Eye (tissue), 1 donor: Measurements from ENCODE around the gene CDKAL1.
"Not testable (repeated sequence)": the region's sequence is repeated elsewhere in the genome, so short reads cannot be mapped to it uniquely, and the experiment has no call there.

ENCODE experiments used
- DNase-seq: peaks from one replicate; pipeline ENCODE4 v3.0.0-alpha.2; 2015

CDKAL1 gene

DNA sequence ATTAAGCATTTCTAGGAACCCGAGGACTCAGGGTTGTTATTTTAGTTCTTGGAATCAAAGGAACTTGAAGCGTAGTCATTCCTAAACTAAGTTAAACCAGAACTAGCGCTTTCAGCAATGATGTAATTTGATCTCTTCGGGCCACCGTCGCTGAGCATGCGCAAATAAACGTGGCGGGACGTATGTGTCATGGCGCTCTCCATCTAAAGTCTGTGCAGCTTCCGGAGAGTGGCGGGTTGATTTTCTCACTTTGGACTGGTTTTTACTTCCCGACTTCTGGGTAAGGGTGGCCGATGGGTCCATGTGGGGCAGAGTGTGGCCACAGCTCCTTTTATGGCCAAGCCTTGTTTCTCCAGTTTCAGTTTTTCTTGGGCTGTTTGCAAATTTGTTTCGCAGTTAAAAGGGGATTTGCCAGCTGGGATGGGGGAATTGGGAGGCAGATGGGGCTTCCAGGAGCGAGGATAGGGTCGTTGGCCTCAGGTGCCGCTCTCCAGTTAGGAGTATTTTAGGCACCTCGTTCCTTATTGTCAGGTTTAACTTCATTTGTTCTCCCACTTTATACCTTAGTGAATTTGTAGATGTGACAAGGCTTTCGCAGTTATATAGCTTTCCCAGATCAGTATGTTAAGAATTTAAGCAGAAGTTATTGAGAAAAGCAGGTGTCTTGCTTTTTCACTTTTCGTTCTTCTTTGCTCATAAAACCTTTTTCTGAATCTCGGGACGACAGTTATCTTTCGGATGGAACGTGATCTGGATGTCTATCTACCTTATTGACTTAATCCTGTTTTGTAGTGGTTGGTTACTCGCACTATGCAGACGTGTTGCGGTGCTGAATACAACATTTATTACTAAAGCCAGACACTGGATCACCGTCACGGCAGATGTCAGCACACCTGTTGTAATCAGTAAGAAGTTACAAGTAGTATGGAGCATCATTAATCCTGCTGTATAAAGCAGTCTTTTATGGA, at the start of gene CDKAL1:
Gene CDKAL1 (plus strand): TSS at position 163 of the 968 bp plus-strand sequence. CDS start 11,894 bp downstream, outside the sequence.
- DNase-seq = peak; percentile 98

DNA sequence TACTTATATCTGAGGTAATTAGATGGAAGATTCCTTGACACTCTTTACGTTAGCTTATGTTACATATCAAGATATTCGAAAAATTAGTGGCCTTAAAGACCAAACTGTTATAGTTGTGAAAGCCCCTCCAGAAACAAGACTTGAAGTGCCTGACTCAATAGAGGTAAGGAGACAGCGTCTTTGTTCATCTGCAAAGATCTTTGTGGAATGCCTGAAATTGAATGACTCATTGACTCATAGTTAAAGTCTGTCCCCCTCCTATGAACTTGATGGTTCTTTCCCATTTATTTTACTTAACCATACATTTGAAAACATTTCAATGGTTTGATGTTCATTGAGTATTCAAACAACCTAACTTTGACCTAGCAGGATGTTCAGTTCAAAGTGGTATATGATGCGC, 47.6 kb upstream of the CDKAL1 start:
- DNase-seq = no peak

DNA sequence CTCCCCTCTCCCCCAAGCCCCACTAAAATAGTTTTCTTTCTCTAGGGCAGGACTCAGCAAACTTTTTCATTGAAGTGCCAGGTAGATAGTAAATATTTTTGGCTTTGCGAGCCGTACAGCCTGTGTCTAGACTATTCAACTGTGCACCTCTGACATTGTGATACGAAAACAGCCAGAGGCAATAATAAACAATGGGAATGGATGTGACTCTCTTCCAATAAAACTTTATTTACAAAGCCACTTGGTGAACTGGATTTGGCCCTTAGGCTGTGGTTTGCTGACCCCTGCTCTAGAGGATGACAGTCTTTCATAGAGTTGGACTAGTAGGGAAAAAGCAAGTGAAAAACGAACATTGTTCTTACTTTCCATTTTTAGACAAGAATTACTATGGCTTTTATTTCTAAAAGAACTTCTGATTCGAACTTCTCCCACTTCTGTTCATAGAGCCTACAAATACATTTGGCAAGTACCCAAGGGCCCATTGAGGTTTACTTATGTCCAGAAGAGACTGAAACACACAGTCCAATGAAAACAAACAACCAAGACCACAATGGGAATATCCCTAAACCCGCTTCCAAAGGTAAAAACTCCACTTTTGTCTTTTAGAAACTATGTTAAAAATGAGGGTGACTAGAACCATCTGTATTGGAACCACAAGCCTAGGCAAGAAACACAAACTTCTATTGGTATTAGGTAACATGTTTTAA, 46.4 kb upstream of the CDKAL1 start:
- no peak for DNase-seq

DNA sequence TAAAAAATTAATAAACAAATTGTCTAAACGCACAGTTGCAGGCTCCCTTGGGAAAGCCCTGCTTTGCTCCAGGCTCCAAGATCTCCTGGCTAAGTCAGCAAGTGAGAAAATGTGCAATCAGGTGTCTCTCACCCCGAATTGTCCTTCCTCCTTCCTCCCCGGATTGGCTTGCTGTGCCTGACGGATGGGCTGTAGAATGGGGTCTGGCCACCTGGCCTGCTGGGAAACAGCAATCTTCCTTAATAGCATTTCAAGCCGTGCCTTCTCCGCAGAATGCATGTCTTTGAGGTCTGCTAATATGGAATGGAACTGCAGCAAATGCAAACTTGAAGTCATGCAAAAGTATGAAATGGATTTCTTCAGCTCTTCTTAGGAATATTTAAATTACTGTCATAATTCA, 43.7 kb upstream of the CDKAL1 start:
- no peak for DNase-seq

DNA sequence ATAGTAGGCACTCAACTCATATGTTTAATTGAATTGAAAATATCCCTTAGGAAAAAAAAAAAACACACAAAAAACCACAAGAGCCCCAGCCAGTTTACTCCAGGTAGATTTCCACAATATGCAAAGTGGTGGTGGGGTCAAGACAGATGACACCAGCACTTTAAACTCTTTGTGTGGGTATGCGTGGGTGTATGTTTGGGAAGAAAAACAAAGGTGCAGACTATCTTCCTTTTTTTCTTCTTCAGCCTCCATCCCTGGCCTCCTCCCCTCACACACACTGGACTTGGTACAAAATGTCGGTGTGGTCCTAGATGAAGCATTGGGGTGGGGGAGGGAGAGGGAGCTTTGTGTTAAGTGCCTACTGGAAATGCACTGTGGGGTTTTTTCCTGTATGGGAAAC, 42.2 kb upstream of the CDKAL1 start:
- DNase-seq = no peak

DNA sequence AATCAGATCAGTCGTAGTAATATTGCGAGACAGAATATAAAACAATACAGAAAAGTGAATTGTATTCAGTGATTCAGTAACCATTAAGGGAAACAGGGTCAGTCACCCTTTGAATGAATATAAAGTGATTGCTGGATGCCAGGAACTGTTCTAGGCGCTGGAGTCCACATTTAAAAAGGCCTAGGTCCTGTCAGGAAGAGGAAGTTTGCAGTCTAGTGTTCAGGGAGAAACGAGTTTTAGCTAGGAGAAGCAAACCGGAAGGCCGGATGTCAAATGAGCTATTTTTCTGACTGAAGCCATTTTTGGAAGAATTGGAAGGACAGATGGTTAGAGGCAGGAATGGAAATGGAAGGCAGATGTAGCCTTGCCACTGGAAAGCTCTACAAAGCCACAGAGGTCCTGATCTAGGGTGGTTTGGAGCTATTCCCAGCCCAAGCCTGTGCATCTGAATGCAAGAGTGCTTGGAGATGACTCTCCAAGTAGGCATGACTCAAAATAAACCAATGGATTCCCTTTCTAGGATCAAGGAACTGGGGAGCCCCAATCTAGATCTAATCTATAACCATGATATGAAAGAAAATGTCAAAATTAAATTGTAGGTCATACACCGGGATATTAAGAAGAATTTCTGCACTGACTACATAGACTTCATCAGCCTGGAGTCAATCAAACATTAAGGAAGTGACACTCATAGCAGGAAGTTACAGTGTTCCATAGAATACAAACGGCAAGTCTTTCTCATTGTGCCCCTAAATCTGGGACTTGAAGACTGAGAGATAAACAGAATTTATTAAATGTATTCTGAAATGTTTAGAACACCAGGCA, 36.8 kb upstream of the CDKAL1 start:
- DNase-seq = no peak

DNA sequence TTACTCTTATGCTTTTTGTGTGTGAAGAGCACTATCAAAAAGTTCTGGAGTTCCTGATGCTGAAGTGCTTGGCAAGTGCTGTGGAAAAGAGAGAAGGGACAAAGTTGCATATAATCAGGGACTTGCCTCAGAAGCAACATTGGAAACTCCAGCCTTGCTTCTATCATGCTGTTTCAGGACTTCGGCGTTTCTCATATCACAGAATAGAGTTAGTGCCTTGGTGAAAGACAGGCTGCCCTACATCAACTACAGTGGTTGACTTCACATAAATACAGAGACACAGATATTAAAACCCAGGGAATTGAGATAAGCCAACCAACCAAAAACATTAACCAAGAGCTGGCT, 36.2 kb upstream of the CDKAL1 start:
- DNase-seq = no peak

DNA sequence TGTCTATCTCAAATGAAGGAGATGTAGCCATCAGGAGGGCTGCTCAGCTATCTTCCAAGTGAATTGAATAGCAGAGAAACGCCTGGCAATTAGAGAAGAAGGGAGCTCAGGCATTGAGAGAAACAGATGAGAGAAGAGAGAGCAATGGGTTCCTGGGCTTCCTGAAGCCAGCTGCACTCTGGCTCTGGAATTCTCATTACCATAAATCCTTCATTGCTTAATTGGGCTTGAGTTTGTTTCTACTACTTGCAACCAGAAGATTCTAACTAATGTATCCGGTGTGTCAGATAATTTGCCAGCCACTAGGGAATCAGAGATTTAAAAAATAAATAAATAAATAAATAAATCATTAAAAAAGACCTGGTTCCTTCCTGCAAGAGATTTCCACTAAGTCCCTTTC, 25.0 kb upstream of the CDKAL1 start:
- no peak for DNase-seq

DNA sequence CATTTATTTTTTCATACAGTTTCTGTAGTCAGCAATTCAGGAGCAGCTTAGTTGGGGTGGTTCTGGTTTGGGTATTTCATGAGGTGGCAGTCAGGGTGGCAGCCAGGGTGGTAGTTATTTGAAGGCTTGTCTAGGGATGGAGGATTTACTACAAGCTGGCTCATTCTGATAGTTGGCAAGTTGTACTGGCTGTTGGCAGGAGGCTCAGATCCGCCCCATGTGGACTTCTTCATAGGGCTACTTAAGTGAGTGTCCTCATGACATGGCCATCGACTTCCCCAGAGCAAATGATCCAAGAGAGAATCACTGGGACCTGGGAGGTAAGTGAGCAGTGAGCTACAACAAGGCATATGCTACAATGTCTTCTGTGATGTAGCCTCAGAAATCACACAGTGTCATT, 22.4 kb upstream of the CDKAL1 start:
- DNase-seq = no peak

DNA sequence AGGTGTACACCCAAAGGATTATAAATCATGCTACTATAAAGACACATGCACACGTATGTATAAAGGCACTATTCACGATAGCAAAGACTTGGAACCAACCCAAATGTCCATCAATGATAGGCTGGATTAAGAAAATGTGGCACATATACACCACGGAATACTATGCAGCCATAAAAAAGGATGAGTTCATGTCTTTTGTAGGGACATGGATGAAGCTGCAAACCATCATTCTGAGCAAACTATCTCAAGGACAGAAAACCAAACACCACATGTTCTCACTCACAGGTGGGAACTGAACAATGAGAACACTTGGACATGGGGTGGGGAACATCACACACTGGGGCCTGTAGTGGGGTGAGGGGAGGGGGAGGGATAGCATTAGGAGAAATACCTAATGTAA, 9.0 kb upstream of the CDKAL1 start:
- not testable (repeated sequence) for DNase-seq

DNA sequence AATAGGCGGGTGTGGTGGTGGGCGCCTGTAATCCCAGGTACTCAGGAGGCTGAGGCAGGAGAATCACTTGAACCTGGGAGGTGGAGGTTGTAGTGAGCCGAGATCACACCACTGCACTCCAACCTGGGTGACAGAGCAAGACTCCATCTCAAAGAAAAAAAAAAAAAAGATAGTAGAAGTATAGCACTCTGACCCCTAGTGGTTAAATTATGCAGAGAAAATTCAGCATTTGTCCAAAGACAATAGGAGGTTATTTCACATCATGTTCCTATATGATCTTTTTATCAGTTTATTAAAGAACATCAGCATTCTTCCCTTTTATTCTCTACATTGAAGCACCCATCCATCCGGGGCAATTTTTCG, 5.2 kb upstream of the CDKAL1 start:
- DNase-seq = peak; percentile 79

DNA sequence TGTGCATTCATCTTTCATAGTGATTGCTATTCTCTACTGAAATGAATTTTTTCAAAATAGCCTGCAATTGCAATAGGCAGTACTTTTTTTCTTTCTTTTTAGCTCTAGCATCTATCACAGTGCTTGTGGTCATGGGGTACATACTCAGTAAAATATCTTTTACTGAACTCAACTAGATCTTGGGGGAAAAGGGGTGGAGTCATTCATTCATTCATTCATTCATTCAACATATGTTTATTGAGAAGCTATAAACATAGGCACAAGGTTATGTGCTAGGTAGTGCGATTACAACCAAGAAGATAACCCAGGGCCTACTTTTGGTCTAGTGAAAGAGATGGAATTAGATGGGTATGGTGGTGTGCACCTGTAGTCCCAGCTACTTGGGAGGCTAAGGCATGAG, 1.4 kb upstream of the CDKAL1 start:
- no peak for DNase-seq

DNA sequence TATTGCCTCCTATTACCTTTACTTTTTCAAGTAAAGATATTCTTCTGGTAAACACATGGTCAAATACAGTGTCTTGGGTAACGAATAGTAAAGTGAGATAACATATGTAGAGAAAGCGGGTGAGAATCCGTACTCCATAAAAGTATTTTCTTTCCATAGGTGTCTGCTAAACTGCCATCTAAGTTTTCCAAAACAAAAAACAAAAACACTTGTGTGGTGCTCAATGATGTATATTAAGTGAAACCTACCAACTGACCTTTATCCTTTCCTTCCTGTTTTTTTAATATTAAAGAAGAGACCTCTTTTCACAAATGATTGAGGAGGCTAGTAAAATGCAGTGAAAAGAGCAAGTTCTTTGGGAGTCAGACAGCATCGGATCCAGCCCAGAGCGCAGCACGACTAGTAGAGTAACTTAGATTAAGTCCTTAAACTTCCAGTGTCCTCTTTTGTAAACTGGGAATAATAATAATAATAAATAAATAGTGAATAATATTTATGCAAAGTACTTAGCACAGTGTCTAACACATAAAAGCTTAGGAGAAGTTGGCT, 437 bp upstream of the CDKAL1 start:
- DNase-seq = peak; percentile 7

DNA sequence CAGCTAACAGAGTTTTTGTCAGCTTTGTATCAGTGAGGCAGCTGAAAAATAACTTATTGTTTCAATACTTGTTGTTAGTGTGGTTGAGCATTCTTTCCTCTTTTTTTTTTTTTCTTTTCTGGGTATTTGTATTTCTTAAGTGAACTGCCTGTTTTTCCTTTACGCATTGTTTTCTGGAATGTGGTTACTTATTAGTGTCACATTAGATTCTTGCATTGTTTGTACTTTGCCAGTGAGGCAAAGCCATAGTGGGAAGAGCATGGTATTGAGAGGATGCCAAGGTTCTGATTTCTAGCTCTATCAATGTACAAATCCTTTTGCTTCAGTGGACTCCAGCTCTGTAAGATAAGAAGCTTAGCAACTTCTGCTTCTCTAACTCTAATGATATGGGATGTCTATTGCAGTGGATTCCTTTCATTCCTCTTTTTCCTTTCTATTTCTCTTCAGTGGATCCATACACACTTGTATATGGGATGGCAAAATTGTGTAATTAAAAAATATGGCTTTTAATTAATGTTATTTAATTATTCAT, 3.9 kb downstream of the CDKAL1 start:
- DNase-seq = no peak

DNA sequence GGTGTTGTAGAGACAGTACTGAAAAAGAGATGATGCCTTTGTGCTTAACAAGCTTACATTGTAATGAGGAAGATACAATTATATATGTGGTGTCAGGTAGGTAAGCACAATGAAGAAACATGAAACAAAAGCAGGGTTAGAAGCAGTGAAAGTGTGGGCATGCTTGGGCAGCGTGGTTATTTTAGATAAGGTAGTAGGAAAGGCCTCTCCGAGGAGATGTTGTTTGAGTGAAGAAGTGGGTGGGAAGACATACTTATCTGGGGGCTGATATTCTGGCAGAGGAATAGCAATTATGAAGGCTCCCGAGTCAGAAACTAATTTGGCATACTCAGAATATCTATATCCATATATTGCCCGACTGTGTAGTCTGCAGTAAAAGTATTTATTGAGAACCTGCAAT, 4.7 kb downstream of the CDKAL1 start:
- DNase-seq = no peak

DNA sequence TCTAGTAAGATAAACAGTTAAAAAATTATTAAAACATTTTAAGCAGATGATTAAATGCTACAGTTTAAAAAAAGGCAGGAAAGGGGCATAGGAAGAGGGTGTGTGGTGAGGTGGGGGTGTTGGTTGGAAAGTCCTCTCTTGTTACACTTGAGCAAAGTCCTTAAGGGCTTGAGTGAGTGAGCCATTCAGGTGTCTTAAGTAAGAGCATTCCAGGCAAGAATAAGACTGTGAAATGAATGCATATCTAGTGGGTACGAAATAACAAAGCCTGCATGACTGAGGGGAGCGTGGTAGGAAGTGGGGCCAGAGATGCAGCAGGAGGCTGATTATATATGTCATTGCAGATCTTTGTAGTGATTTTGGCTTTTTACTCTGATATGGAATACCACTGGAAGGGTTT, 5.1 kb downstream of the CDKAL1 start:
- DNase-seq = no peak

DNA sequence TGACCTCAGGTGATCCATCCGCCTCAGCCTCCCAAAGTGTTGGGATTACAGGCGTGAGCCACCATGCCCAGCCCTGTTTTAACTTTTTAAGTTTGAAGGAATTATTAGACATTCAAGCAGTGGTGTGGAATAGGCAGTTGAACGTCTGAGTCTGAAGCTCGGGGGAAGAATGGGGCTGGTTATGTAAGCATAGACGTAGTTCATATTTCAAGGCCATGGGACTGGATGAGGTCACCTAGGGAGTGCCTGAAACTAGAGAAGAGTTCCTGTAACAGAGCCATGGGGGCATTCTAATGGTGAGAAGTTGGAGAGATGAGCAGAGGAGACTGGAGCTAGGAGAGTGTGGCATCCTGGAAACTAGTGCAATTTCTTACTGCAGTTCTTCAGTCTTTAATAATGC, 6.4 kb downstream of the CDKAL1 start:
- no peak for DNase-seq

DNA sequence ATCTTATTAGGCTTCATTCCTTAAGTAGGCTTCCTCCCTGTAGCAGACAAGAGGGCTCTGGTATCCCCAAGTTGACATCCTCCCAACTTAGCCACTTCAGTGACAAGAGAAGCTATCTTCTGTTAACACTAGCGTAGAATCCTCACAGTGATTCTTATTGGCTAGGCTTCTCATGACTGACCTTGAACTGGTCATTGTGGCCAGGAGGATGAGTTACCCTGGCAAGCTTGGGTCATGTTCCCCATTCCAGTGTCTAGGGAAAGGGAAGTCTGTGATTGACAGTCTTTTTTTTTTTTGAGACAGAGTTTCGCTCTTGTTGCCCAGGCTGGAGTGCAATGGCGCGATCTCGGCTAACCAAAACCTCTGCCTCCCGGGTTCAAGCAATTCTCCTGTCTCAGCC, 7.1 kb downstream of the CDKAL1 start:
- no peak for DNase-seq

DNA sequence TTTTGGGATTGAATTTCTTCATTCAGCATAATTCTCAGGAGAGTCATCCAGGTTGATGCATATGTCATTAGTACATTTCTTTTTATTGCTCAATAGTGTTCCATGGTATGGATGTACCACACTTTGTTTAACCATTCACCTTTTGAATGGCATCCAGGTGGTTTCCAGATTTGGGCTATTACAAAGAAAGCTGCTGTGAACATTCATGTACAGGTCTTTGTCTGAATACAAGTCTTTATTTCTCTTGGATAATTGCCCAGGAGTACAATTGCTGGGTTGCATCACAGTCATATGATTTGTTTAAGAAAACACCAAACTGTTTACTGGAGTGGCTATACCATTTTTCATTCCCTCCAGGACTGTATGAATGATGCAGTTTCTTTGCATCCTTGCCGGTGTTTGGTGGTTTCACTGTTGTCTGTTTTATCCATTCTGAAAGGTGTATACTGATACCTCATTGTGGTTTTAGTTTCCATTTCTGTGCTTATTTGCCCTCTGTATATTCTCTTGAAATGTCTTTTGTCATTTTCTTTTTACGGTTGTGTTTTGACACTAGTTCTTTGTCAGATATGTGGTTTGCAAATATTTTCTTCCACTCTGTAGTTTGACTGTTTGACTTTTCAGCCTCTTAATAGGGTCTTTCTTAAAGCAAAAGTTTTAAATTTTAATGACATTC, 8.8 kb downstream of the CDKAL1 start:
- no peak for DNase-seq

DNA sequence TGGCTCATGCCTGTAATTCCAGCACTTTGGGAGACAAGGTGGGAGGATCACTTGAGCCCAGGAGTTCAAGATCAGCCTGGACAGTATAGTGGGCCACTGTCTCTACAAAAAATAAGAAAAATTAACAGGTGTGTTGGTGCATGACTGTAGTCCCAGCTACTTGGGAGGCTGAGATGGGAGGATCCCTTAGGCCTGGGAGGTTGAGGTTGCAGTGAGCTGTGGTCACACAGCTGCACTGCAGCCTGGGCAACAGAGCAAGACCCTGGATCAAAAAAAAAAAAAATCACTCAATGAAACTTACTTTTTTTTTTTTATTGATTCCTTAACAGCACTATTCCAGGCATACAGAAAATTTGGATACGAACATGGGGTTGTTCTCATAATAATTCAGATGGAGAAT, 14.0 kb downstream of the CDKAL1 start:
- no peak for DNase-seq

DNA sequence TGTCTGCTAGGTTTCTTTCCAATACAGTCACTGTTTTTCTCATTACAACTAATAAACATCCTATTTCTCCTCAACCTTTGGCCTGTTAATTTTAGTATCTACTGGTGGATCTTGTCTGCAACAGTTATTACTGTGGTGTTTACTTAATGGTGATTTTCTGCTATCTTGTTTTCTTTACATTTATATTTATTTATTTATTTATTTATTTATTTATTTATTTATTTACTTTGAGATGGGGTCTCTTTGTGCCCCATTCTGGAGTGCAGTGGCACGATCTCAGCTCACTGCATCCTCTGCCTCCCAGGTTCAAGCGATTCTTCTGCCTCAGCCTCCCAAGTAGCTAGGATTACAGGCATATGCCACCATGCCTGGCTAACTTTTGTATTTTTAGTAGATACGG, 15.1 kb downstream of the CDKAL1 start:
- not testable (repeated sequence) for DNase-seq

DNA sequence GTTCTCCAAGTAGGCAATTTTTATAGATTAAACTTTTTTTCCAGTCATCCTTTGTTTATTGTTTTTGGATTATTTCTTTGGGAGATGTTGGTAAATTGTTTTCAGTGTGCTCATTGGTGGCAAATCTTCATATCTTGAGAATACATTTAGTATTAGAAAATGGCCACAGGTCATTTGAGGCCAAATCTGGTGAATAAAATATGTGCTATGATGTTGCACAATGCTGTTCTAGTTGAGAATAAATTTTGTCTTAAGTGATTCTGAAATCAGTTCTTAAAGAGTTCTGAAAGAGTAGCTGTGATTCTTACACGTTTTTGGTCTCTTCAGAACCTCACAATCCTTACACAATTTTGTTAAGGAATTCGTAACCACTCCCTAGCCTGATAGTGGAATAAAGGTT, 20.1 kb downstream of the CDKAL1 start:
- no peak for DNase-seq
